Erythroblast (primary cell): ENCODE results near the gene NMT1.

Source experiments
- DNase-seq, 2 experiments: peaks; one replicate each; lab custom pipeline; 2025; lab: John Stamatoyannopoulos, UW
- GATA1 ChIP-seq: IDR thresholded peaks from 2 replicates; pipeline ENCODE4 v1.6.1; 2011; ENCODE audit warnings: low read depth, mild to moderate bottlenecking, control low read depth, low read length, moderate library complexity
- POLR2A ChIP-seq: IDR thresholded peaks from 2 replicates; pipeline ENCODE4 v1.6.1; 2011; ENCODE audit warnings: mild to moderate bottlenecking, low read length

Gene NMT1

DNA sequence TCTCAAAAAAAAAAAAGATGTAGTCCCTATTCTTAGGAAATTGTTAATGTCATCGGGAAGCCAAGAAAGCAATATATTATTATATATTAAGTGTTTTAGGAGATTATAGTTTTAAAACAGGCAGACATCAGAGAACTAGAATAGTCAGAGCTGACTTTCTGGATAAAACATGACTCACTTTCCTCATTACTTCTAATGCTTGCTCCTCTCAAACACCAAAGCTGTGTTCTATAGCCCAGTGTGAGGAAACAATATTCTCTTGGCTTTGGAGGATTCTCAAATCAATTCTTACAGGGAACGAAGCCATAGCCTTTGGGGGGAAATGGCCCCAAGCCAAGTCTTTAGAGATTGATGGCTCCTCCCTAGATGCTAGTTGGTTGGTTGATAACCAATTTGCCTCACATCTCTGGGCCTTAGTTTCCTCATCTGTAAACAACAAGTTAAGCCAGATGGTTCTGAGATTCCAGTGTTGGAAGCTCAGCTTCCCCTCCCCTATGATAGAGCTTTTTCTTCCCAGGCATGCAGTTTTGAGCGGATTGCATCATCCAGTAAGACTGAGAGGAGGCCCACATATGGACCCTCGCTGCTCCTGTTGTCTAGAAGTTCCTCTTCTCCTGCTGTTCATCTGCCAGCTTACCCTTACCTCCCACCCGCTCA is 12.4 kb downstream of the NMT1 start:
- DNase-seq: no peak

GRCh38 chr17:45077643-45078042 is 16.5 kb downstream of the NMT1 start:
- TF ChIP-seq GATA1 (no peak), POLR2A (no peak)
- DNase-seq: no peak

More for the DNA sequence above, 12.4 kb downstream of the NMT1 start:
- TF ChIP-seq GATA1 (no peak), POLR2A (no peak)

DNA sequence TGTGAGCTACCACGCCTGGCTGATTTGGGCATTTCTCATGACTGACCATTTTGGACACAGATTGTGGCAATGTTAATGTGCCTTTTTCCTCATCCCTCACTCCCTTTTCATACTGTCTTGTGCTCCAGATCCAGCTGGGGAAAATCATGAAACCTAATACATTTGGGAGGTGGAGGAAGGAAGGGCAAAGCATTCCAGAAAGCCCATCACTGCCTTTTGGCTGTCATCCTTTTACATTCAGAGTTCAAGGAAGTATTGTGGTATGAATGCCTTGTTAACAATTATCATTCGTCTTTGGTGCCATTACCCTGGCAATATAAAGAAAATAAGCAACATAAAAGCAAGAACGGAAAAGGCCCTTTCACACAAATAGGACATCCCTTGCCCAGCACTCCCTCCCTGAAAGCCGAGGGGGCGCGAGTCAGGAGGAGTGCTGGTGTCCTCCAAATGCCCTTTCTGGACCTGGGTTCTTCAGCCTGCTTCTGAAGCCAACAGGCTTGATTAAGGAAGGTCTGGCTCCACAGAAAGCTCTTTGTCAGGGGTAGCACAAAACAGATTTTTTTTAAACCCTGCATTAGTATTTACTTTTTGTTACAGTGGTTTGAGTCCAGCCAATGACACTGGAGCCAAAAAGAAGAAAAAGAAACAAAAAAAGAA is 20.1 kb downstream of the NMT1 start:
- TF ChIP-seq GATA1 (no peak), POLR2A (no peak)
- no peak for DNase-seq

GRCh38 chr17:45086391-45086790 is 25.3 kb downstream of the NMT1 start:
- no peak for TF ChIP-seq GATA1
- TF ChIP-seq POLR2A: no peak
- no peak for DNase-seq

DNA sequence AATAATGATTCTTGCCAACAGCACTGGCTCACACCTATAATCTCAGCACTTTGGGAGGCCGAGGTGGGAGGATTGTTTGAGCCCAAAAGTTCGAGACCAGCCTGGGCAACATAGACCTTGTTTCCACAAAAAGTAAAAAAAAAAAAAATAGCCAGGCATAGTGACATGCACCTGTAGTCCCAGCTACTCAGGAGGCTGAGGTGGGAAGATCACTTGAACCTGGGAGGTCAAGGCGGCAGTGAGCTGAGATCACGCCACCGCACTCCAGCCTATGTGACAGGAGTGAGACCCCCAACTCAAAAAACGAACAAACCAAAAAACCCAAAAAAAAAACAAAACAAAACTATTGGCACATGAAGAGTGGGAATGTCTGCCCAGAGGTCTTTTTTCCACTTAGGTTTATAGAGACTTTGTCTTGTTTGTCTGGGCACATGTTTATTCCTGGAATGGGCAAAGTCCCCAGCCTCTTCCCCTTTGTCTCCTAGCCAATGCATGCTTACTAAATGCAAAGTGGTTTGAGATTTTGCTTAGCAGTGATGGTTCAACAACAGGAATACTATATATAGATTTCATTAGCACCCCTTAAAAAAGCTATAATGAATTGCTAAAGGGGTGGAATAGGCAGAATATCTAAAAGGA is 25.9 kb downstream of the NMT1 start:
- TF ChIP-seq POLR2A (no peak), GATA1 (no peak)
- no peak for DNase-seq

- TF ChIP-seq GATA1: no peak
- no peak for TF ChIP-seq POLR2A
- DNase-seq: no peak
These were observed 26.4 kb downstream of the NMT1 start for GRCh38 chr17:45087504-45087975.

- DNase-seq: no peak
- no peak for TF ChIP-seq POLR2A
- no peak for TF ChIP-seq GATA1
These were observed 26.9 kb downstream of the NMT1 start for GRCh38 chr17:45087978-45088377.

GRCh38 chr17:45088741-45089140 is 27.6 kb downstream of the NMT1 start:
- DNase-seq: no peak
- no peak for TF ChIP-seq GATA1
- TF ChIP-seq POLR2A: no peak

GRCh38 chr17:45090711-45091110 is 29.6 kb downstream of the NMT1 start:
- TF ChIP-seq POLR2A (no peak), GATA1 (no peak)
- DNase-seq: no peak

DNA sequence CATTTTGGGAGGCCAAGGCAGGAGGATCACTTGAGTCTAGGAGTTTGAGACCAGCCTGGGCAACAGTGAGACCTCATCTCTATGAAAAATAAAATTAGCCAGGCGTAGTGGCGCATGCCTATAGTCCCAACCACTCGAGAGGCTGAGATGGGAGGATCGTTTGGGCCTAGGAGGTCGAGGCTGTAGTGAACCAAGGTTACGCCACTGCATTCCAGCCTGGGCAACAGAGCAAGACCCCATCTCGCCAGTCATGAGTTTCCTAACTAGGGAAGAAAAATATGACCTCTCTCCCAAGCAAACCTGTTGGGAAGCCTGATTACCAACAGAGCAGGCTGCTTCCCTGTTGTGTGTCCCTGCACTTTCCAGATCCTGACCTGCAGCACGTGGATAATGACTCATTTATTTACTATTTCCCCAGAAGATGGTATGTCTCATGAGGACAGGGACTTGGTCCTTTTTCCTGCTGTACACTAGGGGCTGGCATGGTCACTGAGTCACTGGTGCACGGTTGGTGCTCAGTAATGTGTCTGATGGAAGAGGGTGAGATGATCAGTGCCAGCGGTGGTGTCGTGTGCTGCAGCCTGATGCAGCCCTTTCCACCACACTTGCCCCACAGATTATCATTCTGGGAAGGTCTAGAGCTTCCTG is 30.8 kb downstream of the NMT1 start:
- TF ChIP-seq POLR2A (no peak), GATA1 (no peak)
- DNase-seq: no peak

- DNase-seq: no peak
- TF ChIP-seq POLR2A: no peak
- no peak for TF ChIP-seq GATA1
These were observed 31.9 kb downstream of the NMT1 start for GRCh38 chr17:45092911-45093430.

DNA sequence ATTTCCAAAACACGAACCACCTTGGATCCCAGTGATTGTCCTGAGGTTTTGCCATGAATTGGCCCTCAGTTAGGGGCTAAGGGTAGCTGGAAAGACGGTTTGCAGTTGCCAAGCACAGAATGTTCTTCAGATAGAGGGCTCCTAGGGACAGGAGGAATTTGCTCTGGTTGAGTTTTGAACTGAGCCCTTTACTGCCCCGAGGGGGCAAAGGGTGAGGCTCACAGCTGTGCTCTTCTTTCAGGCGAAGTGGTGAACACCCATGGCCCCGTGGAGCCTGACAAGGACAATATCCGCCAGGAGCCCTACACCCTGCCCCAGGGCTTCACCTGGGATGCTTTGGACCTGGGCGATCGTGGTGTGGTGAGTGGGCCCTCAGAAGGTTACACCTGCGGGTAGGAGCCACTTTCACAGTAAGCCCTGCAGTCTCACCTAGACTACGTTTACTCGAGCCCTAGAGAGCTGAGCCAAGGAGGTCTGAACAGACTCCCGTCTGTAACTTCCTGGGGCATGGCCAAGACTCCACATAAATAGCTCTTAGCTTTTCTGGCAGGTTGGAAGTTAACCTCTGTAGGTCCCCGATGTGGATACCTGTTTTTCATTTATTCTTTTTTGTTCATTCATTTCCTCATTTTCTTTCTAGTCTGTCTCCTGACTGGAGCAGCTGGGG is 32.5 kb downstream of the NMT1 start:
- no peak for DNase-seq

DNA sequence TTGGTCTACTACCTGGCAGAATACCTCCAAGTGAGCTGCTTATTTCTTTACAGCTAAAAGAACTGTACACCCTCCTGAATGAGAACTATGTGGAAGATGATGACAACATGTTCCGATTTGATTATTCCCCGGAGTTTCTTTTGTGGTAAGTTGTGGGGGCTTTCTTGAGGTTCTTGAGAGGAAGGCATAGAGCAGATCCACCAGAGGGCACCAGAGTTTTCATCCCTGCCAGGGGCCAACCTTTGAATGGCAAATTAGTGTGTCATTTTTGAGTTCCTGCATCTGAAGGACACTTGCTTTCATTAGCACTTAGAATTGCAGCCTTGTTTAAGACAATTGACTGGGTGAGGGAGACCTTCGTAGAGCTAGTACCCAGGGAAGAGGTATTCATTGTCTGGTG is 35.0 kb downstream of the NMT1 start:
- DNase-seq: peak; percentile 11 to 45
- no peak for TF ChIP-seq POLR2A
- TF ChIP-seq GATA1: no peak

More for the DNA sequence above, 32.5 kb downstream of the NMT1 start:
- TF ChIP-seq GATA1 (no peak), POLR2A (no peak)

DNA sequence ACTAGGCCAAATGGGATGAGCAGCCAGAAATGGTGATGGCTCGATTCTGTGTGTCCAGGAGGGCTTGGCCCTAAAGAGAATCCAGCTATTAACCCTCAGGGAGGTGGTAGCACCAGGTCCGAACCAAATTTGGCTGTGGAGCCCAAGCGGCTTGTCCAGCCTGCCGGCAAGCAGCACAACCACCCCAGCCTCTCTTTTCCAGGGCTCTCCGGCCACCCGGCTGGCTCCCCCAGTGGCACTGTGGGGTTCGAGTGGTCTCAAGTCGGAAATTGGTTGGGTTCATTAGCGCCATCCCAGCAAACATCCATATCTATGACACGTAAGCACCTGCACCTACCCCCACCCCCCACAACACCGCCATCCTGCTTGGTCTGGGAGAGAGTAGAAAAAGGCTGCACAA is 35.8 kb downstream of the NMT1 start:
- DNase-seq: no peak
- no peak for TF ChIP-seq POLR2A
- TF ChIP-seq GATA1: no peak
